GM12872 (cell line): ENCODE measurements around the gene CAMSAP3.

Experiments used
- TF ChIP-seq, protein P1 (sequence below): IDR thresholded peaks from 3 replicates; pipeline ENCODE4 v1.5.1; 2011; ENCODE audit warnings: low read depth, mild to moderate bottlenecking, low read length, moderate library complexity; ENCODE audit not compliant: insufficient read depth

Gene CAMSAP3

DNA sequence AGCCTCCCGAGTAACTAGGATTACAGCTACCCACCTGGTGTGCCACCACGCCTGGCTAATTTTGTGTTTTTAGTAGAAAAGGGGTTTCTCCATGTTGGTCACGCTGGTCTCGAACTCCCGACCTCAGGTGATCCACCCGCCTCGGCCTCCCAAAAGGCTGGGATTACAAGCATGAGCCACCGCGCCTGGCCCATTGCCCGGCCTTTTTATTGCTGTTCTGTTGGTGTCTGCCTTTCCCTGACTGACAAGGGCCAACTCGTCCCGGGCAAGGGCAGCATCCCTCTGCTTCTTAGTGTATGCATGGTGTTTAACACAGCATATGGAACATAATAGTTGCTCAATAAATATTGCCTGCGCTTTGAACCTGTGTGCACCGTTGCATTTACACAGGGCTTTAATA lies 67.0 kb downstream of the CAMSAP3 start:
- TF ChIP-seq, protein P1, sequence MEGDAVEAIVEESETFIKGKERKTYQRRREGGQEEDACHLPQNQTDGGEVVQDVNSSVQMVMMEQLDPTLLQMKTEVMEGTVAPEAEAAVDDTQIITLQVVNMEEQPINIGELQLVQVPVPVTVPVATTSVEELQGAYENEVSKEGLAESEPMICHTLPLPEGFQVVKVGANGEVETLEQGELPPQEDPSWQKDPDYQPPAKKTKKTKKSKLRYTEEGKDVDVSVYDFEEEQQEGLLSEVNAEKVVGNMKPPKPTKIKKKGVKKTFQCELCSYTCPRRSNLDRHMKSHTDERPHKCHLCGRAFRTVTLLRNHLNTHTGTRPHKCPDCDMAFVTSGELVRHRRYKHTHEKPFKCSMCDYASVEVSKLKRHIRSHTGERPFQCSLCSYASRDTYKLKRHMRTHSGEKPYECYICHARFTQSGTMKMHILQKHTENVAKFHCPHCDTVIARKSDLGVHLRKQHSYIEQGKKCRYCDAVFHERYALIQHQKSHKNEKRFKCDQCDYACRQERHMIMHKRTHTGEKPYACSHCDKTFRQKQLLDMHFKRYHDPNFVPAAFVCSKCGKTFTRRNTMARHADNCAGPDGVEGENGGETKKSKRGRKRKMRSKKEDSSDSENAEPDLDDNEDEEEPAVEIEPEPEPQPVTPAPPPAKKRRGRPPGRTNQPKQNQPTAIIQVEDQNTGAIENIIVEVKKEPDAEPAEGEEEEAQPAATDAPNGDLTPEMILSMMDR = no peak

DNA sequence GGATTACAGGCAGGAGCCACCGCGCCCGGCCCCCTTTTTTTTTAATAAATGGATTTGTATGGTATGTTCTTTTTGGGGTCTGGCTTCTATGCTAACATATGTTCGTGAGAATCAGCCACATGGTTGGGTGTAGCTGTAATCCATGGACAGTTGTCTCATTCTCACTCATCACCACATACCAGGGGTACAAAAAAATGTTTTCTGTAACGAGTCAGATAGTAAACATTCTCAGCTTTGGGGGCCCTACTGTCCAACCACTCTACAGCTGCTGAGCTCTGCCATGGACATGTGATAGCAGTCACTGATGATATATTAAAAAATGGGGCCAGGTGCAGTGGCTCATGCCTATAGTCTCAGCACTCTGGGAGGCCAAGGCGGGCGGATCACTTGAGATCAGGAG lies 68.0 kb downstream of the CAMSAP3 start:
- TF ChIP-seq, protein P1 = no peak

DNA sequence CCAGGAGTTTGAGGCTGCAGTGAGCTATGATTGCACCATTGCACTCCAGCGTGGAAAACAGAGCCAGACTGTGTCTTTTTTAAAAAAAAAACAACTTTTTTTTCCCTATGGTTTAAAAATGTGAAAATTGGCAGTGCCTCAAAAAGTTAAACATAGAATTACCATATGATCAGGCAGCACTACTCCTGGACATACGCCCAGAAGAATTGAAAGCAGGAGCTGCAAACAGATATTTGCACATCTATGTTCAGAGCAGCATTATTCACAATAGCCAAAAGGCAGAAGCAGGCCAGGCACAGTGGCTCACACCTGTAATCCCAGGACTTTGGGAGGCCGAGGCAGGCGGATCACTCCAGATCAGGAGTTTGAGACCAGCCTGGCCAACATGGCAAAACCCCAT lies 69.4 kb downstream of the CAMSAP3 start:
- TF ChIP-seq, protein P1 = no peak
